Measurements from ENCODE around the gene LMNB1.
"Not testable (repeated sequence)": the region's sequence is repeated elsewhere in the genome, so short reads cannot be mapped to it uniquely, and the experiment has no call there.

The LMNB1 gene

DNA sequence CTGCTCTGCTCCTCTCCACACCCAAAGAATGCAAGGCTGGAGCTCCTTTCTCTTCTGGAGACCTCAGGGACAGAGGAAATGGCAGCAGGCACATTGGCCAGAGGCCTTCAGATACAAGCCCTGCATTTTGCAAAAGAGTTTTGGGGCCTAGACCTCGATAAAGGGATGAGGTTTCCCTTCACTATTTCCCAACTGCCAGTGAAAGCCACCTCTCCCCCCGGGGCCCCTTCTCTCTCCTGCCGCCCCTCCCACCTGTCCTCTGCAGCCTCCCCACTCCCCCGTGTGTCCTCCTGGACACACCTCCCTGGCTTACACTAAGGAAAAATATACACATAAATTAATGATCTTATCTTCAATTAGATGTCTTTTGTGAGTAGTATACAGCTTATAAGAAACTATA lies 21.3 kb upstream of the LMNB1 start:
- TF ChIP-seq POLR2A (IDR thresholded peaks at IDR 0.05; ENCODE audit: extremely low read depth, insufficient read length): no peak
- no peak for TF ChIP-seq MYC (IDR thresholded peaks at IDR 0.05; ENCODE audit: low read depth, low read length)
- peak; percentile 89 for DNase-seq (ENCODE audit: low read depth)
- H3K4me3 ChIP-seq (ENCODE audit: low read depth, low read length): peak overlapping the region; percentile 47

DNA sequence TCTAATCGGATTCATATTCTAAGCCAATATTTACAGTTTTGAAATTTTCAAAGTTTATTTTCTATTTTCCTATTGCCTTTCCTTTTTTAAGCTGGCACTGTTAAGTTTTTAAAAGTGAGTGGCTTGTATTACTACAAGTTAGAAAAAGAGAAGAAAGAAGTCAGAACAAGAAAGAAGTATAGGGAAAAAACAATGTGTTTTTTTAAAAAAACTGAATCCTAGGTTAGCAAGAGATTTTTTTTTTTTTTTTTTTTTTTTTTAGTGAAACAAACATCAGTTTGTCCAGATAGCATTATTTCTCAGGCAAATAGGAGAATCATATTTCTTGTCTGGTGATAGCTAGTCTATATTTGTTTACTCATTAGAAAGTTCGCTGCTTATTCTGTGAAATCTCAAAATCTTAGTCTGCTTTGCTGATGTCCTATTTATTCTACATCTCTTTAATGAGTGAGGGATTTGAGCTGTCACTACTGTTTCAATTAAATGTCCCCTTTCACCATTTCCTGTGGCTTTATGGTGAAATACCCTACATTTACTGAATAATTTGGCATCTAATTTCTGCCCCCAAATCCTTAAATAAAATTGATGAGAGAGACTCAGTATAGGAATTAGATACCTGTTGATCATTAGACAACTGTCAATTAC lies 19.1 kb upstream of the LMNB1 start:
- DNase-seq (ENCODE audit: low read depth): peak; percentile 76
- TF ChIP-seq MYC (IDR thresholded peaks at IDR 0.05; ENCODE audit: low read depth, low read length): no peak
- TF ChIP-seq POLR2A (IDR thresholded peaks at IDR 0.05; ENCODE audit: extremely low read depth, insufficient read length): no peak
- TF ChIP-seq, protein P1, sequence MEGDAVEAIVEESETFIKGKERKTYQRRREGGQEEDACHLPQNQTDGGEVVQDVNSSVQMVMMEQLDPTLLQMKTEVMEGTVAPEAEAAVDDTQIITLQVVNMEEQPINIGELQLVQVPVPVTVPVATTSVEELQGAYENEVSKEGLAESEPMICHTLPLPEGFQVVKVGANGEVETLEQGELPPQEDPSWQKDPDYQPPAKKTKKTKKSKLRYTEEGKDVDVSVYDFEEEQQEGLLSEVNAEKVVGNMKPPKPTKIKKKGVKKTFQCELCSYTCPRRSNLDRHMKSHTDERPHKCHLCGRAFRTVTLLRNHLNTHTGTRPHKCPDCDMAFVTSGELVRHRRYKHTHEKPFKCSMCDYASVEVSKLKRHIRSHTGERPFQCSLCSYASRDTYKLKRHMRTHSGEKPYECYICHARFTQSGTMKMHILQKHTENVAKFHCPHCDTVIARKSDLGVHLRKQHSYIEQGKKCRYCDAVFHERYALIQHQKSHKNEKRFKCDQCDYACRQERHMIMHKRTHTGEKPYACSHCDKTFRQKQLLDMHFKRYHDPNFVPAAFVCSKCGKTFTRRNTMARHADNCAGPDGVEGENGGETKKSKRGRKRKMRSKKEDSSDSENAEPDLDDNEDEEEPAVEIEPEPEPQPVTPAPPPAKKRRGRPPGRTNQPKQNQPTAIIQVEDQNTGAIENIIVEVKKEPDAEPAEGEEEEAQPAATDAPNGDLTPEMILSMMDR (IDR thresholded peaks at IDR 0.05; ENCODE audit: low read depth, low read length): no peak
- TF ChIP-seq, protein P2, sequence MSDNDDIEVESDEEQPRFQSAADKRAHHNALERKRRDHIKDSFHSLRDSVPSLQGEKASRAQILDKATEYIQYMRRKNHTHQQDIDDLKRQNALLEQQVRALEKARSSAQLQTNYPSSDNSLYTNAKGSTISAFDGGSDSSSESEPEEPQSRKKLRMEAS (IDR thresholded peaks at IDR 0.05; ENCODE audit: low read depth, low read length): no peak
- peak overlapping the region; percentile 37 for H3K4me3 ChIP-seq (ENCODE audit: low read depth, low read length)

DNA sequence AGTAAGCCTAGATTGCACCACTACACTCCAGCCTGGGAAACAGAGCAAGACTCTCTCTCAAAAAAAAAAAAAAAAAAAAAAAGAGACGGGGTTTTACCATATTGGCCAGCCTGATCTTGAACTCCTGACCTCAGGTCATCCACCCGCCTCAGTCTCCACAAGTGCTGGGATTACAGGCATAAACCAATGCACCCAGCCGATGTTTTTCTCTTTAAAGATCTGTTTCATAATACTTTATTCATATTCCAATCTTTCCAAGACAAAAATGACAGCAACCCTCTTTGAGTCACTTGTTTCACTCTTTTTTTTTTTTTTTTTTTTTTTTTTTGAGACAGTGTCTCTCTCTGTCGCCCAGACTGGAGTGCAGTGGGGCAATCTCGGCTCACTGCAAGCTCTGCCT lies 13.6 kb upstream of the LMNB1 start:
- no peak for TF ChIP-seq MYC (IDR thresholded peaks at IDR 0.05; ENCODE audit: low read depth, low read length)
- TF ChIP-seq, protein P1 (IDR thresholded peaks at IDR 0.05; ENCODE audit: low read depth, low read length): no peak
- no peak for TF ChIP-seq POLR2A (IDR thresholded peaks at IDR 0.05; ENCODE audit: extremely low read depth, insufficient read length)
- TF ChIP-seq, protein P2 (IDR thresholded peaks at IDR 0.05; ENCODE audit: low read depth, low read length): no peak
- H3K4me3 ChIP-seq (ENCODE audit: low read depth, low read length): no peak overlapping the region
- no peak for DNase-seq (ENCODE audit: low read depth)

DNA sequence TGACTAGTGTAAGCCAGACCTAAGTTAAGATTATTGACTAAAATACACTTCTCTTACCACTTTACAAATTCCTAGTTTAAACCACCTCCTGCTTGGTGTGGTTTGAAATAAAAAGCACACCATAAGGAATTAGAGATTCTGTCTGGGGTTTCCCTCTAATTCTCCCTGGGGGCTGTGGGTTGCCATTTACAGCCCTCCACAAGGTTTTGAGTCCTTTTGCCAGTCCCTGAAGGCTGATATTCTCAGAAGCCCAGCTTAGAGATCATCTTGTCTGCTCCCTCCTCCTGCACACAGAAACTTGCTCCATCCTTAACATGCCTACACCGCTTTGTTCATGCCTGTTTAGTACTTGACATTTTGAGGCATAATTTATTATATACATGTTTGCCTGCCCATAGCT lies 7.2 kb upstream of the LMNB1 start:
- peak; percentile 37 for DNase-seq (ENCODE audit: low read depth)
- TF ChIP-seq, protein P1 (IDR thresholded peaks at IDR 0.05; ENCODE audit: low read depth, low read length): no peak
- TF ChIP-seq, protein P2 (IDR thresholded peaks at IDR 0.05; ENCODE audit: low read depth, low read length): no peak
- TF ChIP-seq POLR2A (IDR thresholded peaks at IDR 0.05; ENCODE audit: extremely low read depth, insufficient read length) (no peak), MYC (IDR thresholded peaks at IDR 0.05; ENCODE audit: low read depth, low read length) (no peak)
- H3K4me3 ChIP-seq (ENCODE audit: low read depth, low read length): no peak overlapping the region

DNA sequence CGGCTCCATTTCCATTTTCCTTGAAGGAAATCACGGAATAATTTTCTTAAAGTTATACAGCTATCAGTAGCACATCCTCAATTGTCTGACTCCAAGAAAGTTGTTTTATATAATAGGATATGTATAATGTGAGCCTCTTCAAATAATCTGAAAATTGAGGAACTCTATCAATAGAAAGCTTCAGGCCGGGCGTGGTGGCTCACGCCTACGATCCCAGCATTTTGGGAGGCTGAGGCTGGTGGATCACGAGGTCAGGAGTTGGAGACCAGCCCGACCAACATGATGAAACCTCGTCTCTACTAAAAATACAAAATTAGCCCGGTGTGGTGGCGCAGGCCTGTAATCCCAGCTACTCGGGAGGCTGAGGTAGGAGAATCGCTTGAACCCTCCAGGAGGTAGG lies 3.4 kb upstream of the LMNB1 start:
- not testable (repeated sequence) for H3K4me3 ChIP-seq (ENCODE audit: low read depth, low read length); DNase-seq (ENCODE audit: low read depth)

DNA sequence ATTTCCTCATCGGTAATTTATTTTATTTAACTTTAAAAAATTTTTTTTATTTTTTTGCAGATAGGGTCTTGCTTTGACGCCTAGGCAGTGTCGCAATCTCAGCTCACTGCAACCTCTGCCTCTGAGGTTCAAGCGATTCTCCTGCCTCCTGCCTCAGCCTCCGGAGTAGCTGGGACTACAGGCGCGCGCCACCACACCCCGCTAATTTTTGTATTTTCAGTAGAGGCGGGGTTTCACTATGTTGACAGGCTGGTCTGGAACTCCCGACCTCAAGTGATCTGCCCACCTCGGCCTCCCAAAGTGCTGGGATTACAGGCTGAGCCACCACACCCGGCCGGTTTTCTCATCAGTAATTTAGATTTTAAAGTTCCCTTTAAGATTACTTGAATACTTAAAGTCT lies 2.3 kb upstream of the LMNB1 start:
- H3K4me3 ChIP-seq (ENCODE audit: low read depth, low read length); DNase-seq (ENCODE audit: low read depth): not testable (repeated sequence)

DNA sequence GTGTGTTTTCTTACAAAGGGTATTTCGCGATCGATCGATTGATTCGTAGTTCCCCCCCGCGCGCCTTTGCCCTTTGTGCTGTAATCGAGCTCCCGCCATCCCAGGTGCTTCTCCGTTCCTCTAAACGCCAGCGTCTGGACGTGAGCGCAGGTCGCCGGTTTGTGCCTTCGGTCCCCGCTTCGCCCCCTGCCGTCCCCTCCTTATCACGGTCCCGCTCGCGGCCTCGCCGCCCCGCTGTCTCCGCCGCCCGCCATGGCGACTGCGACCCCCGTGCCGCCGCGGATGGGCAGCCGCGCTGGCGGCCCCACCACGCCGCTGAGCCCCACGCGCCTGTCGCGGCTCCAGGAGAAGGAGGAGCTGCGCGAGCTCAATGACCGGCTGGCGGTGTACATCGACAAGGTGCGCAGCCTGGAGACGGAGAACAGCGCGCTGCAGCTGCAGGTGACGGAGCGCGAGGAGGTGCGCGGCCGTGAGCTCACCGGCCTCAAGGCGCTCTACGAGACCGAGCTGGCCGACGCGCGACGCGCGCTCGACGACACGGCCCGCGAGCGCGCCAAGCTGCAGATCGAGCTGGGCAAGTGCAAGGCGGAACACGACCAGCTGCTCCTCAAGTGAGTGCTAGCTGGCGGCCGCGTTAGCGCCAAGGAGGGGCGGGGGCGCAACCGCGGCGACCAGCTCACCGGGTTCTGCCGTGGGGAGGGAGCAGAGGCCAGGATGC lies 480 bp downstream of the LMNB1 start:
- H3K4me3 ChIP-seq (ENCODE audit: low read depth, low read length): peak overlapping the region; percentile 84
- TF ChIP-seq, protein P2 (IDR thresholded peaks at IDR 0.05; ENCODE audit: low read depth, low read length): no peak; the same call in 1 of the 2 replicates
- TF ChIP-seq, protein P1 (IDR thresholded peaks at IDR 0.05; ENCODE audit: low read depth, low read length): no peak
- peak; percentile 13 for TF ChIP-seq POLR2A (IDR thresholded peaks at IDR 0.05; ENCODE audit: extremely low read depth, insufficient read length)
- peak; percentile 78 for DNase-seq (ENCODE audit: low read depth)
